ENCODE measurements around the gene PDGFB.

GRCh38 chr22:39227542-39228272 is 17.1 kb downstream of the PDGFB start:
- TF ChIP-seq CTCF (IDR thresholded peaks at IDR 0.05) (no peak), POLR2A (IDR thresholded peaks at IDR 0.05) (no peak)
